Tibial artery (tissue), 4 donors: ENCODE results near the gene GNPDA1.

Experiments used
- DNase-seq, 2 donors: peaks; one replicate each; pipeline ENCODE4 v3.0.0-alpha.2; 2019
- H3K27ac ChIP-seq, 2 donors: fragments of 200-600 bp; sonication (generic) in 1 of 2; 1 replicate in 1 of 2; 2 replicates in 1 of 2; pipeline ENCODE4 v1.5.1; 2018 to 2019; ENCODE audit warnings: mild to moderate bottlenecking in 1 of 2
- H3K27me3 ChIP-seq, 2 donors: fragments of 200-600 bp; sonication (generic) in 1 of 2; one replicate each; pipeline versions ENCODE4 v1.5.1 to v1.6.0; 2016 to 2019
- H3K36me3 ChIP-seq, 3 donors: fragments of 200-600 bp; sonication (generic) in 2 of 3; one replicate each; pipeline ENCODE4 v1.5.1; 2016 to 2019; ENCODE audit warnings: mild to moderate bottlenecking in 2 of 3
- H3K4me1 ChIP-seq, 4 donors: fragments of 200-600 bp; sonication (generic) in 2 of 4; 1 replicate in 3 of 4; 2 replicates in 1 of 4; pipeline ENCODE4 v1.5.1; 2016 to 2019
- H3K4me3 ChIP-seq, 2 donors: fragments of 200-600 bp; sonication (generic) in 1 of 2; 1 replicate in 1 of 2; 2 replicates in 1 of 2; pipeline ENCODE4 v1.5.1; 2018 to 2019; ENCODE audit warnings: mild to moderate bottlenecking in 2 of 2
- H3K9me3 ChIP-seq, 3 donors: fragments of 200-600 bp; sonication (generic) in 1 of 3; one replicate each; pipeline ENCODE4 v1.5.1; 2016 to 2019
- intact Hi-C: fragments of 100-400 bp; cut with DNase I; formaldehyde crosslinking; loops from one replicate; pipeline ENCODE4 v1.15.0; 2023; ENCODE audit warnings: low total_unique reads
- TF ChIP-seq, protein P1 (sequence below), 2 experiments: fragments of 200-600 bp in 1 of 2; fragments of 450-650 bp in 1 of 2; IDR thresholded peaks; one replicate each; pipeline ENCODE4 v1.5.1; 2017 to 2019; ENCODE audit warnings: antibody characterized with exemption in 2 of 2, mild to moderate bottlenecking in 1 of 2, moderate library complexity in 1 of 2

The GNPDA1 gene

DNA sequence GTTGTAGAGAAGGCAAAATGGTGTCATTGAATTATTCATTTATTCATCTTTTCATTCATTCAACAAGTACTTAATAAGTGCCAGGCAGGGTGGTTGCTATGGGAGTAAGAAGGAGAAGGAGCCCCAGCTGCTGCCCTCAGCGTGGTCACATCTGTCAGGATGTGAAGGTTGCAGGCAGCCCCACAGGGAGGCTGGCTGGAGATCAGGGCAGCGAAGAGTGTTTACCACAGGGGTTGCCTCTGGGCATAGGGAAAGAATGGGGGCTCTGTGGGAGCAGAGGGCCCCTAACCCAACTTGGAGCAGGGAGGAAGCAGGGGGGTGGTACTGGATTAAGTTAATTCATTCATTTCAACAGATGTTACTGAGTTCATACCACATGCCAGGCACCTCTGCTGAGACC is 60.8 kb downstream of the GNPDA1 start:
- TF ChIP-seq, protein P1, sequence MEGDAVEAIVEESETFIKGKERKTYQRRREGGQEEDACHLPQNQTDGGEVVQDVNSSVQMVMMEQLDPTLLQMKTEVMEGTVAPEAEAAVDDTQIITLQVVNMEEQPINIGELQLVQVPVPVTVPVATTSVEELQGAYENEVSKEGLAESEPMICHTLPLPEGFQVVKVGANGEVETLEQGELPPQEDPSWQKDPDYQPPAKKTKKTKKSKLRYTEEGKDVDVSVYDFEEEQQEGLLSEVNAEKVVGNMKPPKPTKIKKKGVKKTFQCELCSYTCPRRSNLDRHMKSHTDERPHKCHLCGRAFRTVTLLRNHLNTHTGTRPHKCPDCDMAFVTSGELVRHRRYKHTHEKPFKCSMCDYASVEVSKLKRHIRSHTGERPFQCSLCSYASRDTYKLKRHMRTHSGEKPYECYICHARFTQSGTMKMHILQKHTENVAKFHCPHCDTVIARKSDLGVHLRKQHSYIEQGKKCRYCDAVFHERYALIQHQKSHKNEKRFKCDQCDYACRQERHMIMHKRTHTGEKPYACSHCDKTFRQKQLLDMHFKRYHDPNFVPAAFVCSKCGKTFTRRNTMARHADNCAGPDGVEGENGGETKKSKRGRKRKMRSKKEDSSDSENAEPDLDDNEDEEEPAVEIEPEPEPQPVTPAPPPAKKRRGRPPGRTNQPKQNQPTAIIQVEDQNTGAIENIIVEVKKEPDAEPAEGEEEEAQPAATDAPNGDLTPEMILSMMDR (IDR thresholded peaks at IDR 0.05), result no peak
- Histone ChIP-seq H3K36me3 (peaks cover 0 to 7% (median 0%) of the 10 kb centered on the region in 3 donors), H3K27me3 (no peaks in the 10 kb centered on the region), H3K9me3 (no peaks in the 10 kb centered on the region), H3K27ac (no peak overlapping the region), H3K4me3 (no peak overlapping the region), H3K4me1 (no peaks in the 10 kb centered on the region)
- intact Hi-C loops, result loop anchor here (10.0 kb wide), 1 partner anchor 47 kb away; no protein-coding TSS in a partner anchor
- peak in 1 of 2 donors; percentile 33 for DNase-seq

DNA sequence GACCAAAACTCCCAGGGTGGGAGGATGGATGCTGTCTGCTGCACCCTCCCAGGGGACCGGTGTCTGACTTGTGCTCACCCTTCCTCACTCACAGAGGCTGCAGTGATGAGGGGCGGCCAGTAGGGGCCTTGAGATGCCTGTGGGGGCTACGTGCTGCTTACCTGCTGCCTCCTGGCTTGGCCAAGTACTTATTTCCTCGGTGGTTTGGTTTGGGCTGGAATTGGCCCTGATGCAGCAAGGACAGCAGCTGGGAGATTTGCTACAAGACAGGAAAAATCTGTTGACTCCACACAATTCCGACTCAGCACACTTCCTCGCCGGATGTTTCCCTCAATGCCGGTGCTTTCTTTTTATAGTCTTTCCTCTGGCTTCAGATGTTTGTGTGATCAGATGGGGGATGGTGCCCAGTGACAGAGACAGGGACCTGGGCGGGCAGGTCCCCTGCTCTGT is 61.5 kb downstream of the GNPDA1 start:
- Histone ChIP-seq H3K4me1 (no peaks in the 10 kb centered on the region), H3K9me3 (no peaks in the 10 kb centered on the region), H3K36me3 (peaks cover 0 to 7% (median 0%) of the 10 kb centered on the region in 3 donors), H3K27ac (no peak overlapping the region), H3K27me3 (no peaks in the 10 kb centered on the region), H3K4me3 (no peak overlapping the region)
- TF ChIP-seq, protein P1 (IDR thresholded peaks at IDR 0.05), result no peak
- peak in 1 of 2 donors; percentile 53 for DNase-seq
- intact Hi-C loops, result loop anchor here (10.0 kb wide), 1 partner anchor 47 kb away; no protein-coding TSS in a partner anchor
